Activated CD8-positive, alpha-beta memory T cell treated with anti-CD3 and anti-CD28 coated beads, Interleukin-2, amount 50 U/mL, for 1 hour (primary cell): ENCODE results near the gene DDI1.

Experiments
- DNase-seq: peaks from one replicate; pipeline ENCODE4 v3.0.0-alpha.2; 2020; ENCODE audit errors: extremely low read depth

Gene DDI1

GRCh38 chr11:104036588-104036987 is at the start of gene DDI1:
Gene DDI1 (plus strand): TSS chr11:104036640. CDS start chr11:104036823, 183 bp downstream.
- DNase-seq, result no peak

DNA sequence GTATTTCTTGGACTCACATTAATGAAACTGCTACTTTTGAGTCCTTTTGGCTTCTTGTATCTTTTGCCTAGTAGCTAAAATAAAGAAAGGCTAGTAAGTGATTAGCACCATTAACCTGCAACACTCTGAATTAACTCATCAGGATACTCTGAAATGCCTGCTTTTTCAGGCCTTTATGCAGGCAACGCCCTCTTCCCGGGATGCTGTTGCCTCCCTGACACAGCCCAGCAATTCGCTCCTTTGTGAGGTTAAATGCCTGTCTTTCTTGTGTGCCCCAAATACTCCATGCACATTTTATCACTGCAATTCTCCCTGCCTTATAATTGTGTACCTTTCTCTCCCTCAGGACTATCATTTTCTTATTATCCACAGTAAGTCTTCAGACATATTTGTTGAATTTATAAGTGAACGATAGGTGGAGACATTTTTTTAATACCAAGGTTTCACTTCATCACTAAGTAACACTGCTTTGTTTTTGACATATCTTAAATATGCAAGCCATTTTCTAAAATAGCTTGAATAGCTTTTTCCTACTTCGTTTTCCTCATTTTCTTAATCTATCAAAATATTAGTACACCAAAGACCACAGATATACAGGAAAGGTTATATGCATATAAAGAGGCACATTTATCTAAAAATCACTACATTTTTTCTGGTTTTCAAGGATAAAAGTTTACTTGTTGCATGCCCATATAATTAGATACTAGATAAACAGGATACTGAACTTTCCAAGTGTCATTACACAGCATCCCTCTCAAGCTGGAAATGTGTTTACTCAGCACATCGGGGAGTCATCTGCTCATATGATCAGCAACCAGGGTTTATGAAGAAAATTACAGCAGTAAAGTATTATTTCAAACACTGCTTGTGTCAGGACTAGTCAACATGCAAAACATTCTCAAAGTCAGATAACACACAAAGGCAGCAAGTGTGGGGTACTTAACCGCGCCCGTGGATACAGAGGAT is 48.5 kb upstream of the DDI1 start:
- no peak for DNase-seq

DNA sequence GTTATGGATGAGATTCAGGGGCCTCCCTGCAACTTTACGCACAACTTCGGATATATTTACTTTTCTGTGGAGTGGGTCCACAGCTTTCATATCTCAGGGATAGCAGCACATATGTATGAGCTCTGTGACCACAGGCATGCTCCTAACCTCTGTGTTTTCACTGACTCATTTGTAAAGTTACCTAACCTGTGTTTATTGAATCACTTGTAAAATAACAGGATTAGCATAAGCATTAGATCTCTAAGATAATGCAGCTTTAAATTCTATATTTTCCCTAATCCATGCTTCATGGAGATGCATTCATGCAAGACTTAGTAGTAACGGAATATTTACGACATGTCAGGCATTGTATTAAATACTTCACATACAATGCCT is 47.9 kb upstream of the DDI1 start:
- DNase-seq, result no peak

DNA sequence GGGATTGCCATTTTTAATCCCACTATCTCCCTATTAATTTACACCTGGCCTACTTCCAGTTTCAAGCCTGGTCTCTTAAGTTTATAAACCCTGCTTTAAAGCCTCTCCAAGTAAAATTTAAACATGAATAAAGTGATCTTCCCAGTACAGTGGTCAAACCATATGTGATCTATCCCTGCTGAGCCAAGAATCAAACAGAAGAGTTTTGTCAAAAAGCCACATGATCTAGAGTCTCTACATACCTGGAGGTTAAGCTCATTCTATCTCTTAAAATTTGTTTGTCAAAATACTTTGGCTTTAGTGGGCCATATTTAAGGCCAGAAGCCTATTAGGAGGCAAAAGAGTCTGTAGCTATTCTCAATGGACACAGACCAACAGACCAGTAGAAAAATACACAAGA is 42.9 kb upstream of the DDI1 start:
- DNase-seq, result no peak

GRCh38 chr11:103994094-103994493 is 42.3 kb upstream of the DDI1 start:
- no peak for DNase-seq

GRCh38 chr11:103994518-103994917 is 41.9 kb upstream of the DDI1 start:
- no peak for DNase-seq

DNA sequence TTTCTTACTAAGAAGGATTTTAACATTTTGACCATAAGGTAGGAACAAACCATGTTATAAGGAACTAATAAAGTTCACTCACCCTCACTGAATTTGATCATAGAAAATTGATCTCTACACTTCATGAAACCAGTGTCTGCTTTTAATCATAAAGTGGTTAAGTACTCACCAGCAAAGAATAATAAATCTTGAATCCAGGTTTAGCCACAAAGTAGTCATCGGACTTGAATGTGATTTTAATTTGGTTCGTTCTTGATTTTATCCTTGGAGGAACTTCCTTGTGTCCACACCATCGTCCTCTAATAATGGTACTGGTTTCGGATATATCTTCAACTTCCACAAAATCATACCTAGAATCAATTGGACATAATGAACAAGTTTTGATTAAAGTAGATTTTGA is 40.5 kb upstream of the DDI1 start:
- no peak for DNase-seq

GRCh38 chr11:103997082-103997481 is 39.4 kb upstream of the DDI1 start:
- DNase-seq, result no peak

- no peak for DNase-seq
These were observed 37.5 kb upstream of the DDI1 start for GRCh38 chr11:103998826-103999508.

DNA sequence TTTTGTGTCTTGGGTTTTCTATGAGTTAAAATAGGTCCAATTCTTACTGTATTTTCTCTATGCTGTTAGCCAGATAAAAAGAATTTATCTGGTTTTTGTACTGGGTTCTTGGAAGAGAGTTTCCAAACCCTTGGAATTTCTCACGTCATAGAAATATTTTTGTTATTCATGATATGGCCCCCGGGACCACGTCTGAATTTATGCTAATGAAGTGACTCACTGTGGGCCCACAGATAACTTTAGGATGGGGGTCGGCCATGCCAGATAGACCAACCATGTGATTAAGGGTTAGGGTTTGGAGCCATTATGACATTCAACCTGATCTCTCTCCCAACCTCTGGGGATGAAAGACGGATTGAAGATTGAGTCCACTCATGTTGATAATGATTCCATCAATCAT is 35.6 kb upstream of the DDI1 start:
- DNase-seq, result no peak

DNA sequence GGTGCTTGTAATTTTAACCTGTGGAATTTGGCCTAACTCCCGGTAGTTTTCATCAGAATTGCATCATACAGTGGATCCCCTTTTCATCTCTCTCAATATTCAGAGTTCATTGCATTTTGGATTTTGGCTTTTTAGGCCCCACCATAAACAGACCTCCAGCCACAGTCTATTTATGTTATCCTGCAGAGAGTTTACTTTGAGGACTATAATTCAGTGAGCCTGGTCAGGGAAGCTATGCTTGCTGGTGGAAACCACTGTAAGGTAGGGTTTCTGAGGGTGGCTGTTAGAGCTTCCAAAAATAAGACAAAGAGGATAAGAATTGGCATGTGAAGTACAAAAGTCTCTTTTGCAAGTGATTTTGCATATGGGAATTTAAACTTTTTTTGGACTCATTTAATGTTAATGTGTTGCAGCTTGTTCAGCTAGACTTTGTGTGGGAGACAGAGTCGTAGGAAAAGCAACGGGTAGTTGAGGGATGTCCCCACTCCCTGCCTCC is 34.8 kb upstream of the DDI1 start:
- DNase-seq, result no peak

DNA sequence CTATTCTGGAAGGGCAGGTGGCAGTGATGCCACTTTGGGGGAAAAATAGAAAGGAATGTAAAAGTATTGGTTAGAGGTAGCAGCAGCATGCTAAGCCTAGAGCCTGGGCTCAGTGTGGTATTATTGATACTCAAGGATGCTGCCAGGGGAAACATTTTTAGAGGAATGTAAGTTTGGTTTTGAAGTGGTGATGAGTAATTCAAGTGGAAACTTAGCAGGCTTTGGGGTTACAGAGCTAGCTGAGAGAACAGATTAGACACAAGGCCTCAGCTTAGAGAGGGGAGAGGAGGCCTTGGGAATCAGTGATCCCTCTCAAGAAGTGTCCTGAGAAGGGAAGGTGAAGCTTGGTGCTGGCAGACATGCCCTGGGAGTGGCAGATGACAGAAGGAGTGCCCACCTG is 32.9 kb upstream of the DDI1 start:
- DNase-seq, result no peak

DNA sequence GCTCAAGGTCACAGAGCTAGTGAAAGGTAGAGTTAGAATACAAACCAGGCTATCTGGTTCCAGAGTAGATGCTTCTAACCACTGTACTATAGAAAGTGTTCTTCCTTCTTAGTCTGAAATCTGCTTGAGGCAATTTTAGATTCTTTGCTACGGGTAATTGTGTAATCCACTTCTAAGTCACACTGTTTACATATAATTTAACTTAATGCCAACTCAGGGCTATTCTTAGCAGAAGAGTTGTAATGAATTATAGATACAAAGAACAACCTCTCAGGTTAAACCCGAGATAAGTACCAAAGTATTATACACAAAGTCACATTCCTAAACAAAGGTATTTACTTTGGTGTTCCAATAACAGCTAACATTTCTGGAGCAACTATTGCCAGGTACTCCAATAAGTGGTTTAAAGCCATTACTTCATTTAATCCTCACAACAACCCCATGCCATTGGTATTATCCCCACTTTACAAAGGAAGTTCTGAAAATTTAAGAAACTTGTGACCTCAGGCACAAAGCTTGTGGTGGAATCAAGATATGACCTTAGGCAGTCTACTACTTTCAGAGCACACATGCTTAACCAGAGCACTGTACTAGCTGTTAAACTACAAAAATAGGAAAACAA is 31.1 kb upstream of the DDI1 start:
- no peak for DNase-seq

- no peak for DNase-seq
These were observed 26.7 kb upstream of the DDI1 start for GRCh38 chr11:104009744-104010143.

- no peak for DNase-seq
These were observed 25.4 kb upstream of the DDI1 start for GRCh38 chr11:104011044-104011443.

DNA sequence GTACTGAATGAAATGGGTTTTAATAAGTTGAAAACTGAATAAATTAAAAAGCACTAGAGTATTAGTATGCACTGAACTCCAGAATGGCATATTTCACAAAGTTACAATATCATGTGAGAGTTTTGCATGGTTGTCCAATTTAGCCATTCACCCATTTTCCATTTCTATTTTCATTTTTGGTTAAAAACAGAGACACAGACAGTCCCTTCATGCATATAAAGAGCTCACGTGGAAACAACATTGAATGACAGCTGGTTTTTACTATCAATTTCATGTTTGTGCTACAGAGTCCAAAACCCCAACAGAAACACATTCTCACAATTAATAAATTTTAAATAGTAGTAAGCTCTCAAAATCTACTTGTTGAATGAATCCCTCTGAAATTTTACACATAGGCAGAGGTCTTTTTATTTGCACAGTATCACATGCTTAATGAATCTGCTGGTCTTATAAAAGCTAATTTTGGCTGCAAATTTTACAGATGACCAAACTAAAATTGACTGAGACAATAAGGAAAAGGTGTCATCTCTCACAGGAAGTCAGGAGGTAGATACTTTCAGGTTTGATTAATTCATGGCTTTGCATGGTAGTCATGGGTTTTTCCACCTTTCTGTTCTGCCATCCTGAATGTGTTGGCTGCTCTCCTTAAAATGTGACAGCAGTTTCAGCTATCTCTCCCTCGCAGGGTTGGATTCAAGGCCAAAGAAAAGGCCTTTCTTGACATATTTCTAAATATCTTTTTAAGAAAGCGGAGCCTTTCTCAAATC is 20.6 kb upstream of the DDI1 start:
- no peak for DNase-seq

DNA sequence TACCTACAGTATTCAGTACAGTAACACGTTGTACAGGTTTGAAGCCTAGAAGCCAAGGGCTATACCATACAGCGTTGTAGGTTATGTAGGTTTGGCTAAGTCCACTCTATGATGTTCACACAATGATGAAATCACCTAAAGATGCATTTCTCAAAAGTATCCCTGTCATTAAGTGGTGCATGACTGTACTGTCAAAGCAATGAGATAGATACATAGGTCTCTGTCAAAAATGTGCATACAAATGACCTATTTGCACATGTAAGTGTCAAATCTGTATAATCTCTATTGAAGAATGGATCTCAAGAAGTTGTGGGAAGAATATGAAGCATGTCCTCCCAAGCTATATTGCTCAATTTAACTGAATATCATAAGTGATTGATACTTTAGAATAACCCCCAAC is 11.9 kb upstream of the DDI1 start:
- DNase-seq, result no peak

DNA sequence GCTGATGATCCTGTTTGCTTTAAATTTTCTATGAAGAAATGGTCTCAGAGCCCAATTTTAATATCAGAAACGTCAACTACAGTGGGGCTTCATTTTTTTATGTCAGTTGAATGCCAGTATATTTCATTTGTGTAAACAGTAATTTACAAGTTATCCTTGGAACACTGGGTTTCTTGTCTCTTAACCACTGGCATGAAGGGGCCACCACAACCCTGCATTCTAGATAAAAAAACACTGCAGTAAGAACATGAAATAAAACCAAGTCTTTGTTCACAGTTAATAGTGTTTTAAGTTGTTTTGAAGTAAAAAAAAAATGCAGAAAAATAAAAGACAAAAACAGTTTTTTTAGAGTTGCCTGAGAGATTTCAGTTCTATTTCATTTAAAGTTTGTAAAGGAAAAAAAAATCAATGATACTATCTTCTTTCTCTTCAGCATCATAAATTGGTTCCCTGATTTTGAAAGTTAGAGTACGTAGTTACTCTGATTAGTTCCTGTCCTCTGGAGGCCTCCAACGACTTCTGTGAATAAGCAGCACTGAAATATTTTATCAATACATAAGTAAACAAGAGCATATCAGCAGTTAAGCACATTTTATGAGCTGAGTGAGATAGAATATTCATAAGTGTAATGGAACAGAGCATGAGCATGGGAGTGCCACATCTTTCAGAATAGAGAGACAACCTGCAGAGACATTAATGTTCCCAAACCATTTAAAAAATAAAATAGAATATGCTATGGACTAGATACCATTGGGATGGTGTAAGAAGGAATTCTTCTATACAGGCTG is 7.8 kb upstream of the DDI1 start:
- DNase-seq, result no peak

DNA sequence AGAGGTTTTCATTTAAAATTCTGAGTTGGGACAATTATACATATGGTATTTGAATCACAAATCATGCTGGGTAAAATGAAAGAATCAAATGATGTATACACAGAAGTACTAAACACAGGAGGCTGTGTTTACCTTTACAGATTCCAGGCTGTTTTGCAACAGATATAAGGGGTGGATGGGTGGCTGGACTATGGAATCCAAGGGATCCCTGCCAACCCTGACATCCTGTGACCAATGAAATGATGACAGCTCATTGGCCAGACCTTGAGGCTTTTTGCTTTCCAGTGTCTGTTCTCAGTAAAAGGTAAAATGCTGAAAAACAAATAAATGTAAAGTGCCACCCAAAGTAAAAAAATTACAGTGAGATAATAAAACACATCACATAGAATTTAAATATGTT is 3.3 kb upstream of the DDI1 start:
- DNase-seq, result no peak

- no peak for DNase-seq
These were observed 2.9 kb upstream of the DDI1 start for GRCh38 chr11:104033561-104033960.

DNA sequence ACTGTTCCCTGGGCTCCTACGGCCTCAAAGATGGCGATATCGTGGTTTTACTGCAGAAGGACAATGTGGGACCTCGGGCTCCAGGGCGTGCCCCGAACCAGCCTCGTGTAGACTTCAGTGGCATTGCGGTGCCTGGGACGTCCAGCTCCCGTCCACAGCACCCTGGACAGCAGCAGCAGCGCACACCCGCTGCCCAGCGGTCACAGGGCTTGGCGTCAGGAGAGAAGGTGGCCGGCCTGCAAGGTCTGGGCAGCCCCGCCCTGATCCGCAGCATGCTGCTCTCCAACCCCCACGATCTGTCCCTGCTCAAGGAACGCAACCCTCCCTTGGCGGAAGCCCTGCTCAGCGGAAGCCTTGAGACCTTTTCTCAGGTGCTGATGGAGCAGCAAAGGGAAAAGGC is 555 bp downstream of the DDI1 start:
- no peak for DNase-seq
